Sigmoid colon (tissue), 7 donors: ENCODE data around the gene CIDEB. TPM values are rescaled to one million over a fixed set of nuclear protein-coding genes. Genes with fewer than 3 reads are reported as not detected.

Experiments used
- DNase-seq: peaks from one replicate; pipeline ENCODE4 v3.0.0-alpha.2; 2019
- H3K27ac ChIP-seq, 4 donors: fragments of 200-600 bp; sonication (generic); one replicate each; pipeline ENCODE4 v1.5.1; 2016 to 2019; ENCODE audit warnings: mild to moderate bottlenecking in 1 of 4
- H3K27me3 ChIP-seq, 3 donors: fragments of 200-600 bp; sonication (generic); one replicate each; pipeline ENCODE4 v1.5.1; 2019; ENCODE audit warnings: mild to moderate bottlenecking in 1 of 3
- H3K36me3 ChIP-seq, 4 donors: fragments of 200-600 bp; sonication (generic); one replicate each; pipeline ENCODE4 v1.5.1; 2016 to 2019
- H3K4me1 ChIP-seq, 4 donors: fragments of 200-600 bp; sonication (generic); one replicate each; pipeline ENCODE4 v1.5.1; 2017 to 2019
- H3K4me3 ChIP-seq, 4 donors: fragments of 200-600 bp; sonication (generic); one replicate each; pipeline ENCODE4 v1.5.1; 2017 to 2019; ENCODE audit warnings: mild to moderate bottlenecking in 2 of 4, moderate library complexity in 1 of 4
- H3K9me3 ChIP-seq, 4 donors: fragments of 200-600 bp in 3 of 4; sonication (generic) in 3 of 4; one replicate each; pipeline versions ENCODE4 v1.5.1 to v1.6.1; 2013 to 2019
- EP300 ChIP-seq, 4 donors: sonication (generic); formaldehyde crosslinking; IDR thresholded peaks; one replicate each; pipeline ENCODE4 v1.6.1; 2017; ENCODE audit warnings: antibody characterized with exemption in 4 of 4
- POLR2A ChIP-seq, 2 donors: fragments of 450-650 bp; IDR thresholded peaks; one replicate each; pipeline ENCODE4 v1.6.1; 2016; ENCODE audit warnings: antibody characterized with exemption in 2 of 2, mild to moderate bottlenecking in 2 of 2, moderate library complexity in 2 of 2
- POLR2AphosphoS5 ChIP-seq, 4 donors: sonication (generic); formaldehyde crosslinking; IDR thresholded peaks; one replicate each; pipeline ENCODE4 v1.6.1; 2017; ENCODE audit warnings: antibody characterized with exemption in 4 of 4
- WGBS, 2 donors: extraction: QIAGEN DNeasy Blood & Tissue Kit; methylation state at CpG; one replicate each; pipeline ENCODE4 v1.1.7; 2013; 5-methylcytosine and 5-hydroxymethylcytosine counted together
- intact Hi-C: fragments of 100-400 bp; cut with DNase I; formaldehyde crosslinking; loops from one replicate; pipeline ENCODE4 v1.15.1; 2023
- polyA plus RNA-seq, 3 donors: library from polyadenylated mRNA; stranded (reverse); fragments of 200-250 nt; gene quantifications; one replicate each; pipeline ENCODE4 v1.2.3, GENCODE V29; 2013
- total RNA-seq, 4 donors: library from RNA; depleted of rRNA; stranded (reverse); fragments of >200 nt; gene quantifications; one replicate each; pipeline ENCODE4 v1.1.0, GENCODE V29; 2016
- TF ChIP-seq, protein P1 (sequence below), 4 experiments: fragments of 450-650 bp in 3 of 4; fragments of 200-600 bp in 1 of 4; IDR thresholded peaks; one replicate each; pipeline ENCODE4 v1.5.1; 2016 to 2019; ENCODE audit warnings: antibody characterized with exemption in 4 of 4, mild to moderate bottlenecking in 3 of 4, moderate library complexity in 2 of 4
- donor health status: healthy with polysubstance abuse.
- donor health status: Bipolar disorder and iron deficiency.
- donor health status: healthy.

Gene CIDEB
- total and polyA plus RNA-seq, 7 donors, result 4.7 to 9.5 (median 7.8) TPM

DNA sequence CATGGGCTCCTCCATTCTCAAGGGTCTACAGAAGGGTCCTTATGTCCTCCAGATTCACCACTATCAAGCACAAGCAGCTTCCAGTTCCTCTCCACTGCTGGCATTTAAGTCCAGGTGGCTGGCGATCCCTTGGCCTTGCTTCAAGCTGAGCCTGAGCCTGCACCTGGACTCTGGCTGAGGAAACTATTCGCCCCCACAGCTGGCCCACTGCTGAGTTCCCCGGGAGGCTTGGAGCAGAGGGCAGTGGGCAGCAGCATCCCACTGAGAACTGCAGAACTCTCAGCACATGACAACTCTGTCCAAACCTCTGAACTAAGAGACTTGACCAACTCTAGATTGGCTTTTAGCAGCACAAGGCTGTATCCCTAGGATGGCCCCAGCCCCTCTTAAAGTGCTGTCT, 25.0 kb downstream of the CIDEB start:
- no peak overlapping the region for H3K27ac ChIP-seq
- 85 to 89% methylated on average over 3 of the region's 3 CpGs for WGBS, 2 donors
- no peaks in the 10 kb centered on the region for H3K4me1 ChIP-seq
- TF ChIP-seq, protein P1, sequence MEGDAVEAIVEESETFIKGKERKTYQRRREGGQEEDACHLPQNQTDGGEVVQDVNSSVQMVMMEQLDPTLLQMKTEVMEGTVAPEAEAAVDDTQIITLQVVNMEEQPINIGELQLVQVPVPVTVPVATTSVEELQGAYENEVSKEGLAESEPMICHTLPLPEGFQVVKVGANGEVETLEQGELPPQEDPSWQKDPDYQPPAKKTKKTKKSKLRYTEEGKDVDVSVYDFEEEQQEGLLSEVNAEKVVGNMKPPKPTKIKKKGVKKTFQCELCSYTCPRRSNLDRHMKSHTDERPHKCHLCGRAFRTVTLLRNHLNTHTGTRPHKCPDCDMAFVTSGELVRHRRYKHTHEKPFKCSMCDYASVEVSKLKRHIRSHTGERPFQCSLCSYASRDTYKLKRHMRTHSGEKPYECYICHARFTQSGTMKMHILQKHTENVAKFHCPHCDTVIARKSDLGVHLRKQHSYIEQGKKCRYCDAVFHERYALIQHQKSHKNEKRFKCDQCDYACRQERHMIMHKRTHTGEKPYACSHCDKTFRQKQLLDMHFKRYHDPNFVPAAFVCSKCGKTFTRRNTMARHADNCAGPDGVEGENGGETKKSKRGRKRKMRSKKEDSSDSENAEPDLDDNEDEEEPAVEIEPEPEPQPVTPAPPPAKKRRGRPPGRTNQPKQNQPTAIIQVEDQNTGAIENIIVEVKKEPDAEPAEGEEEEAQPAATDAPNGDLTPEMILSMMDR (IDR thresholded peaks at IDR 0.05), result no peak
- TF ChIP-seq EP300 (IDR thresholded peaks at IDR 0.05) (no peak), POLR2AphosphoS5 (IDR thresholded peaks at IDR 0.05) (no peak), POLR2A (IDR thresholded peaks at IDR 0.05) (no peak)
- H3K9me3 ChIP-seq, result no peaks in the 10 kb centered on the region
- intact Hi-C loops, result no loop called here
- no peaks in the 10 kb centered on the region for H3K27me3 ChIP-seq
- DNase-seq, result no peak
- H3K36me3 ChIP-seq, result no peaks in the 10 kb centered on the region
- no peak overlapping the region for H3K4me3 ChIP-seq

DNA sequence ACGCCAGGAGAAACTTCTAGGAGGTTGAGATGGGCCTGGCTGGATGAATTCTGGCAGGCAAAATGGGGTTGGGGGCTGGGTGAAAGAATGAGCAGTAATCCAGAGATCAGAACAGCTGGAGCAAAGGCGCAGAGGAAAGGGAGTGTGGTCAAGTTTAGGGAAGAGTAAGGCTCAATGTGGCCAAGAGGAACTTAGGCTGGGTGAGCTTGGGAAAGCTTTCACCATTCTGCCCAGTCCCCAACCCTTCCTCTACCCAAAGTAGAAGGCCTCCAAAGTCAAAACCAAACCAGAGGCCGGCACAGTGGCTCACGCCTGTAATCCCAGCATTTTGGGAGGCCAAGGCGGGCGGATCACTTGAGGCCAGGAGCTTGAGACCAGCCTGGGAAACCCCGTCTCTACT, 26.1 kb downstream of the CIDEB start:
- Histone ChIP-seq H3K36me3 (no peaks in the 10 kb centered on the region), H3K27me3 (no peaks in the 10 kb centered on the region), H3K4me3 (no peak overlapping the region), H3K9me3 (no peaks in the 10 kb centered on the region), H3K27ac (no peak overlapping the region), H3K4me1 (no peaks in the 10 kb centered on the region)
- no peak for DNase-seq
- WGBS, 2 donors, result 92 to 93% methylated on average over 7 of the region's 7 CpGs
- TF ChIP-seq POLR2AphosphoS5 (IDR thresholded peaks at IDR 0.05), result no peak
- no peak for TF ChIP-seq POLR2A (IDR thresholded peaks at IDR 0.05)
- TF ChIP-seq, protein P1 (IDR thresholded peaks at IDR 0.05), result no peak
- TF ChIP-seq EP300 (IDR thresholded peaks at IDR 0.05), result no peak
- intact Hi-C loops, result no loop called here

DNA sequence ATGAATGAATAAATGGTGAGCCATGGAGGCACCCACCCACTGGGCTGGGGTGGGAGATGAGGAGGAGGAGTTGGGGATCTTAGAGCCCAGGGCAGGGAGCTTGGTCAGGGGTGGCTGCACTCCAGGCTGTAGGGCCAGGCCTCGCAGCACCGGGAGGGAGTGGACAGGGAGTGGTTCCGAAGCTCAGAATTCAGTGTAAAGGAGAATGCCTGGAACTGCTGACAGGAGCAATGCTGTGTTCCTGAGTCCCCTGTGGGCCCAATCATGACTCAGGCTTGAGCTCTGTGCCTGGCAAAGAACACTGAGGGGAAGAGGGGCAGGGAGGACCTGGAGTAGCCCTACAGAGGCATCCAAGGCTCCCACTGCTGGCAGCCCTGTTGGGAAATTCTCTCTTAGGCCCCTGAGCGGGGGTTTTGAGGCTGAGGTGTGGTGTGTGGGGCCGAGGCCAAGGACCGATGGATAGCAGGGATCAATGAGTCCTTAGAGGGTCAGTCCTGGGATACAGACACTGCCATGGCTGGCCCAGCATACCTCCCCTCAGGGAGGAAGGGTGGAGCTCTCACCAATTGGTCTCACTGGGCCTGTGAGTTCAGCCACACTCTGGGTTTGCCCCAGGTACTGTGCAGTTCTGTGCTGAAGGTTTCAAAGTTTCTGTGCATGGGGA, 26.8 kb downstream of the CIDEB start:
- Histone ChIP-seq H3K36me3 (no peaks in the 10 kb centered on the region), H3K27me3 (no peaks in the 10 kb centered on the region), H3K27ac (no peak overlapping the region), H3K9me3 (no peaks in the 10 kb centered on the region), H3K4me1 (no peaks in the 10 kb centered on the region), H3K4me3 (no peak overlapping the region)
- no peak for TF ChIP-seq POLR2A (IDR thresholded peaks at IDR 0.05)
- TF ChIP-seq POLR2AphosphoS5 (IDR thresholded peaks at IDR 0.05), result no peak
- TF ChIP-seq, protein P1 (IDR thresholded peaks at IDR 0.05), result no peak
- no peak for TF ChIP-seq EP300 (IDR thresholded peaks at IDR 0.05)
- intact Hi-C loops, result no loop called here
- no peak for DNase-seq
- WGBS, 2 donors, result 88 to 91% methylated on average over 6 of the region's 6 CpGs

DNA sequence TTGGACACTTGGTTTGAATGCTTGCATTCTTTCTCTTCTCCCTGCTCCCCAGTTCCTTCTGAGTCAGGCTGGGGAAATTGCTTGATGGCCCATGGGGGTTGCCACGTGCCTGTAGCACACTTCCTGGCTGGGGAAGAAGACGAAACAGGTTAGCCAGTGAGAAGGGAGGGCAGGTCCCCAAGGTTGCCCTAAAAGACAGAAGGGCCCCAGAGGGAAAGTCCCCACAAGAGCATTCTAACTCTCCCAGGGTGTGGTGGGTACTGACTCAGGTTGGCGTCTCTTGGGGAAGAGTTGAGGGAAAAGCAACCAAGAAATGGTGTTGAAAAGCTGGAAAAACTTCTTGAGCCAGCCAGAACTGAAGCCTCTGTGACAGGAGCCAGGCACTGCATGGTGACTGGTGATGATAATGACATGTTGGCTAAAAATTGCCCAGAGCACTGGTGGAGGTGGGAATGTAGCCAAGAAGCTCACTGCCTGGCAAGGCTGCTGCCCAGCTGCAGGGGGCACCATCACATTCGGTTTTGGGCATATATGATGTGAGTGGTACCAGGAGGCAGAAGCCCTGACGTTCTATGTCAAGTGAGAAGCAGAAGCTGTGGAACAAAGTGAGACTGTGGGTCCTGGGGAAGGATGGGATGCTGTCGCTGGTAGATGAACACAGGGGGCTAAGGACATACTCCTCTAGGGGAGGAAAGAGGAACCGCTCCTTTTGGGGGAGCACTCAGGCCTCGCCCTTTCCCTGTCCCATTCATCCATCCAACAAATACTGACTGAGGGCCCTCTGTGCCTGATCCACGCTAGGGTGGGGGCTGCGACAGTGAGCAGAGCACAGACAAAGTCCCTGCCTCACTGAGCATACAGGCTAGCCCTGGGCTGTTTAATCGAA, 28.2 kb downstream of the CIDEB start:
- Histone ChIP-seq H3K36me3 (no peaks in the 10 kb centered on the region), H3K9me3 (no peaks in the 10 kb centered on the region), H3K27me3 (no peaks in the 10 kb centered on the region), H3K27ac (no peak overlapping the region), H3K4me1 (no peaks in the 10 kb centered on the region), H3K4me3 (no peak overlapping the region)
- WGBS, 2 donors, result 67 to 76% methylated on average over 11 of the region's 11 CpGs
- intact Hi-C loops, result no loop called here
- TF ChIP-seq POLR2AphosphoS5 (IDR thresholded peaks at IDR 0.05) (no peak), EP300 (IDR thresholded peaks at IDR 0.05) (no peak), POLR2A (IDR thresholded peaks at IDR 0.05) (no peak)
- TF ChIP-seq, protein P1 (IDR thresholded peaks at IDR 0.05), result no peak
- no peak for DNase-seq
